HG02571 (cell line): ENCODE measurements around the gene ZDHHC24.
A peak's percentile ranks its signal among the peaks of the same experiment; 100 is the strongest.

Experiments
- ATAC-seq: cut with Tn5 transposase; IDR thresholded peaks from one replicate; pipeline ENCODE4 v1.9.1; 2021; ENCODE audit warnings: mild to moderate bottlenecking, moderate library complexity; ENCODE audit not compliant: unreplicated experiment

Gene ZDHHC24

GRCh38 chr11:66505276-66505816, 40.5 kb downstream of the ZDHHC24 start:
- ATAC-seq, result no peak

- ATAC-seq, result no peak
Observed at GRCh38 chr11:66498506-66498905, 47.3 kb downstream of the ZDHHC24 start.

- no peak for ATAC-seq
Observed at GRCh38 chr11:66497206-66497605, 48.6 kb downstream of the ZDHHC24 start.

- no peak for ATAC-seq
Observed at GRCh38 chr11:66495401-66495854, 50.4 kb downstream of the ZDHHC24 start.

- ATAC-seq, result no peak
Observed at GRCh38 chr11:66494935-66495334, 50.9 kb downstream of the ZDHHC24 start.

- no peak for ATAC-seq
Observed at GRCh38 chr11:66494458-66494857, 51.4 kb downstream of the ZDHHC24 start.

GRCh38 chr11:66493130-66493529, 52.7 kb downstream of the ZDHHC24 start:
- no peak for ATAC-seq

- no peak for ATAC-seq
Observed at GRCh38 chr11:66492161-66492865, 53.5 kb downstream of the ZDHHC24 start.

GRCh38 chr11:66491315-66491935, 54.4 kb downstream of the ZDHHC24 start:
- ATAC-seq, result no peak

GRCh38 chr11:66489636-66490035, 56.2 kb downstream of the ZDHHC24 start:
- ATAC-seq, result no peak

GRCh38 chr11:66488957-66489356, 56.9 kb downstream of the ZDHHC24 start:
- ATAC-seq, result no peak

GRCh38 chr11:66484806-66485380, 61.0 kb downstream of the ZDHHC24 start:
- no peak for ATAC-seq

- ATAC-seq, result peak; percentile 89
Observed at GRCh38 chr11:66480117-66480938, 65.5 kb downstream of the ZDHHC24 start, which contains the start of gene DPP3. Gene DPP3, plus strand, starts transcription at chr11:66480434. Its CDS starts 1,767 bp downstream, at chr11:66482201.

GRCh38 chr11:66479394-66480116, 66.3 kb downstream of the ZDHHC24 start:
- ATAC-seq, result no peak

GRCh38 chr11:66478729-66479393, 67.0 kb downstream of the ZDHHC24 start:
- ATAC-seq, result no peak

GRCh38 chr11:66477263-66478201, 68.3 kb downstream of the ZDHHC24 start:
- ATAC-seq, result no peak

- no peak for ATAC-seq
Observed at GRCh38 chr11:66476841-66477251, 69.0 kb downstream of the ZDHHC24 start.

GRCh38 chr11:66476173-66476840, 69.5 kb downstream of the ZDHHC24 start:
- ATAC-seq, result no peak
